GM19438 (cell line): Measurements from ENCODE around the gene FSD1L.
A peak's percentile ranks its signal among the peaks of the same experiment; 100 is the strongest.
"Not testable (repeated sequence)": the region's sequence is repeated elsewhere in the genome, so short reads cannot be mapped to it uniquely, and the experiment has no call there.

Experiments
- ATAC-seq: cut with Tn5 transposase; IDR thresholded peaks from one replicate; pipeline ENCODE4 v1.9.1; 2021; ENCODE audit warnings: low read depth; ENCODE audit not compliant: unreplicated experiment

Gene FSD1L

DNA sequence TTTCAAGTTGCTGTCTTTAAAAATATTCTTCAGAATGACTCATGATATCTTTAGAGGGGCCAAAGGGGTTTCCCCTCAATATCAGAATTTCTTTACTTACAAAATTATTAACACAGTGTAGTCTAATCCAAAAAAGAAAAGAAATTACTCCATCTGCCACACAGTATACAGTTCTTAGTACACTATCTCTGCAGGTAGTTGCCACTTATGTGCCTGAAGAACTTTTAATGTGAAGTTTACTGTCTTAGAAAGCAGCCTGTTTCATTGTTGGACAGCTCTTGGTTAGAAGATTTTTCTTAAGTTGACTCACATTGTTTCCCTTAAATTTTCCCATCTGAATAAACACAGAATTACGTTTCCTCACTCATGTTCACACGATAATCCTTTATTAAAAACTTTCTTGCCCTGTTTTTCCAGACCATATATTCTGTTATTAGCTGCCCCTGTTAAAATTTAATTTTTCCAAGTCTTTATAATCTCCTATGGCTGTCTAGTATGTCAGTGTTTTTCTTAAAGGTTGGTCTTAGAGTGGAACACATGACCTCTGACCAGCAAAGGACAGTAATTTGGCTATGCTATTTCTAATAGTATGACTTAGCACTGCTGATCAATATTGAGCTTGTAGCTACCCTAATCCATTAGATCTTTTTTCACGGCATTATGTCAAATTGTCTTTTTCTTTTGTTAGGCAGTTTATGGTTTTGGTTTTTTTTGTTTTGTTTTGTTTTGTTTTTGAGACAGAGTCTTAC is 88.3 kb downstream of the FSD1L start:
- ATAC-seq, result no peak

DNA sequence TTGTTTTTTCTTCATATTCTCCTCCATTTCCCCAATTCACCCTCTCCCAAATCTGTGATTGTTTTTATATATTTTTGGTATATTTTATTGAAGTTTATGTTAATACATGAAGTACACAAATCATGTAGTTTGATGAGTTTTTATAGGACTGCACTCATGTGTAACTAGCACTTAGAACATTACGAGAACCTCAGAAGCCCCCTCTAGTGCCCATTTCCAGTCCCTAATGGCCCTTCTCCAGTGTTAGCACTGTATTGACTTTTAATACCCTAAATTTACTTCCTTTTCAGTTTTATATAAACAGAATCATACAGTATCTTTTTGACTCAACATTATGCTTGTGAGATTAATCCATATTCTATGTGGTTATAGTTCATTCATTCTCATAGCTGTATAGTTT is 91.6 kb downstream of the FSD1L start:
- ATAC-seq, result no peak

DNA sequence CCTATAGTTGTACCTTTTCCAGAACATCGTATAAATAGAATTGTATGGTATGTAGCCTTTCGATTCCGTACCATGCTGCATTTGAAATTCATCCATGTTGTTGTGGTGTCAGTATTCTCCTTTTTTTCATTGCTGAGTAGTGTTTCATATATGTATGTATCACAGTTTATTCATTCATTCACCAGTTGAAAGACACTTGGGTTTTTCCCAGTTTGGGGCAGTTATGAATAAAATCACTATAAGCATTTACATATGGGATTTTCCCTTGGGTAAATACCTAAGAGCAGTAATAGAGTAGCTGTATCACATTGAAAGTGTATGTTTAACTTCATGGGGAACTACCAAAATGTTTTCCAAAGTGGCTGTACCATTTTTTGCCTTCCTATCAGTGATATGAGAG is 94.0 kb downstream of the FSD1L start:
- ATAC-seq, result no peak

DNA sequence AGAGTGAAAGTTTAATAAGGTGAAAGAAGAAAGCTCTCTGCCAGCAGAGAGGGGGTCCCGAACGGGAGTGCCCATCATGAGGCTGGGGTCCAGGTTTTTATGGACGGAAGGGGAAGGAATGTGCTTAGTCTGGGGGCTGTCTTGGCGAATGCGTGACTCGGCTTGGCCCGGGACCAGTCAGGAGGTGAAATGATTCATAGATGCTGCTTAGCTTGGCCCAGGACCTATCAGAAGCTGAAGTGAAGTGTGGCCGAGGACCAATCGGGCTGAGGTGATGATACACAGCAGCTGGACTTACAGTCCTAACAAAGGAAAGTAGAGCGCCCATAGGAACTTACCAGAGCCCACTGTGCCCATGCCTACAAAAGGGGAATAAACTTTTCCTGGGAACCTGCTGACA is 106.2 kb downstream of the FSD1L start:
- no peak for ATAC-seq

DNA sequence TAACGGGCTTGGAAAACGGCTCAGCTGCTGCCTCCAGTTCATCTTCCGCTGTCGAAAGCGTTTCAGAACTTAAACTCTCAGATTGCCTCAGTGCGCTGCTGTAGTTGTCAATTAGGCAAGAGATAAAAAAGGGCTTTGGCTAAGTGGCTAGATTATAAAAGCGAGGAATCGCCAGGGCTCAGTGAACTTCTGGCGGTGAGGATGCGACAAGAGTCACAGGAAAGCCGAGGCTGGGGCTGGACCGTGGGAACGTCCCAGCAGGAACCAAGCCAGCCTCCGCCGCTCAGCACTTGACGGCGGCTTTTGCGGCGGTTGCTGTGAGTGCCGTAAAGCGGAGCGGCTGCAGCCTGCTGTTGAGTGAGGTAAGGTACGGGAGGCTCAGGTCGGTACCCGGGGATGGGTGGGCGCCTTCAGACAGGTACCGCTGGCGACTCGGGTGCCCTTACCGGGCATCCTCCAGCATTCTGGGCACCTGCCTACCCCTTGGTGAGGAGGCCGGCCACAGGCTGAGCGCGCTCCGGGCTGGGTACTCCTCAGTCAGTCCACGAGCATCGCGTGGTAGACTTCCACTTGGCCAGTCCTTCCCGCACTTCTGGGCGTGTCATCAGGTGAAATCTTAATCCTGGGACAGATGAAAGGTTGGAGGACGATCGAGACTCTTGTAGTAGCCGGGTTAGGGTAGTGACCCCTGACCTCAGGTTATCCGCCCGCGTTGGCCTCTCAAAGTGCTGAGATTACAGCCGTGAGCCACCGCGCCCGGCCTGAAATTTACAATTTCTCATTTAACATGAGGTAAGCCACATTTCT is 110.2 kb downstream of the FSD1L start, which contains the start of gene FKTN:
TSS of gene FKTN (plus strand) at position 328 of the 807 bp plus-strand sequence. CDS start 16,902 bp downstream, outside the sequence.
- ATAC-seq, result peak; percentile 99

DNA sequence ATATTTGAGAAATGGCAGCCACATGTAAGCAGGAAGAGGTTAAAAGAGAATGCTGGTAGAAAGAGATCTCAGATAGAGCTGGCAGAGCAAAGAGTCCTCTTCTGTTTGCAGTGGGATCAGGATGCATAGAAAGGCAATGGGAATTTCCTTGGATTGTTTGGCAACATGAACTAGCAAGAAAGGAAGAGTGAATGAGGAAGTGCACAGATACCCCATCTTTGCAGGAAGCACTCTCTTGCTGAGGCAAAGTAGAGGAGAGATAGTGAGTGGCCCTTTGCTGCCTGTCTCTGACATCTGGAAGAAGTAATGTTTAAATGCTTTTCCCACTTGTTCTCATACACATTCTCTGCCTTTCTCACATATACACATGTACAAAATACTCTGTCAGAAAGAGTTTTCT is 124.6 kb downstream of the FSD1L start:
- no peak for ATAC-seq

DNA sequence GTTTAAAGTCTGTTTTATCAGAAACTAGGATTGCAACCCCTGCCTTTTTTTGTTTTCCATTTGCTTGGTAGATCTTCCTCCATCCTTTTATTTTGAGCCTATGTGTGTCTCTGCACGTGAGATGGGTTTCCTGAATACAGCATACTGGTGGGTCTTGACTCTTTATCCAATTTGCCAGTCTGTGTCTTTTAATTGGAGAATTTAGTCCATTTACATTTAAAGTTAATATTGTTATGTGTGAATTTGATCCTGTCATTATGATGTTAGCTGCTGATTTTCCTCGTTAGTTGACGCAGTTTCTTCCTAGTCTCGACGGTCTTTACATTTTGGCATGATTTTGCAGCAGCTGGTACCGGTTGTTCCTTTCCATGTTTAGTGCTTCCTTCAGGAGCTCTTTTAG is 132.1 kb downstream of the FSD1L start:
- ATAC-seq, result not testable (repeated sequence)

DNA sequence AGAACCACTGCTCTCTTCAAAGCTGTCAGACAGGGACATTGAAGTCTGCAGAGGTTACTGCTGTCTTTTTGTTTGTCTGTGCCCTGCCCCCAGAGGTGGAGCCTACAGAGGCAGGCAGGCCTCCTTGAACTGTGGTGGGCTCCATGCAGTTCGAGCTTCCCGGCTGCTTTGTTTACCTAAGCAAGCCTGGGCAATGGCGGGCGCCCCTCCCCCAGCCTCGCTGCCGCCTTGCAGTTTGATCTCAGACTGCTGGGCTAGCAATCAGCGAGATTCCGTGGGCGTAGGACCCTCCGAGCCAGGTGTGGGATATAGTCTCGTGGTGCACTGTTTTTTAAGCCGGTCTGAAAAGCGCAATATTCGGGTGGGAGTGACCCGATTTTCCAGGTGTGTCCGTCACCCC is 133.7 kb downstream of the FSD1L start:
- ATAC-seq, result not testable (repeated sequence)

DNA sequence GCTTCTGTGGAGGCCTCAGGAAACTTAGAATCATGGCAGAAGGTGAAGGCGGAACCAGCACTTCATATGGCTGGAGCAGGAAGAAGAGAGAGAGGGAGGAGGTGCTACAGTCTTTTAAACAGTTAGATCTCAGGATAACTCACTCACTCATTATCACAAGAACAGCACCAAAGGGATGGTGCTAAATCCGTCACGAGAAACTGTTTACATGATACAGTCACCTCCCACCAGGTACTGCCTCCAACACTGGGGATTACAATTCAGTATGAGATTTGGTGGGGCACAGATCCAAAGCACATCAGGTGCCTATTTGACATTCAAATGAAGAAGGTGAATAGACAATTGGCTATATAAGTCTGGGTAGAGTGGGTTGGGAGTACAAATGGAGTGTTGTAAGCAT is 145.3 kb downstream of the FSD1L start:
- ATAC-seq, result no peak
